CD4-positive, alpha-beta T cell treated with Interleukin-4 for 1 hour (primary cell): ENCODE results near the gene BRIP1.
"Not testable (repeated sequence)": the region's sequence is repeated elsewhere in the genome, so short reads cannot be mapped to it uniquely, and the experiment has no call there.

Source experiments
- DNase-seq, 2 donors: peaks; one replicate each; pipeline ENCODE4 v3.0.0-alpha.2; 2020 to 2022

The BRIP1 gene

GRCh38 chr17:61862105-61862574 lies 1.2 kb downstream of the BRIP1 start:
- no peak for DNase-seq

- not testable (repeated sequence) for DNase-seq
Observed at GRCh38 chr17:61860397-61860796, 2.9 kb downstream of the BRIP1 start.

GRCh38 chr17:61856035-61856434 lies 7.3 kb downstream of the BRIP1 start:
- DNase-seq: no peak

- DNase-seq: no peak
Observed at GRCh38 chr17:61852857-61853256, 10.5 kb downstream of the BRIP1 start.

- no peak for DNase-seq
Observed at GRCh38 chr17:61849674-61850073, 13.7 kb downstream of the BRIP1 start.

- DNase-seq: no peak
Observed at GRCh38 chr17:61848896-61849295, 14.4 kb downstream of the BRIP1 start.

GRCh38 chr17:61848247-61848646 lies 15.1 kb downstream of the BRIP1 start:
- DNase-seq: no peak

GRCh38 chr17:61847659-61848058 lies 15.7 kb downstream of the BRIP1 start:
- no peak for DNase-seq

GRCh38 chr17:61846761-61847375 lies 16.5 kb downstream of the BRIP1 start:
- DNase-seq: no peak

GRCh38 chr17:61846088-61846487 lies 17.2 kb downstream of the BRIP1 start:
- DNase-seq: no peak

GRCh38 chr17:61843435-61843834 lies 19.9 kb downstream of the BRIP1 start:
- no peak for DNase-seq

GRCh38 chr17:61842899-61843298 lies 20.4 kb downstream of the BRIP1 start:
- no peak for DNase-seq

- DNase-seq: no peak
Observed at GRCh38 chr17:61839300-61839786, 24.0 kb downstream of the BRIP1 start.

- peak; percentile 51 to 58 for DNase-seq
Observed at GRCh38 chr17:61837175-61838051, 25.9 kb downstream of the BRIP1 start.

- no peak for DNase-seq
Observed at GRCh38 chr17:61836266-61837174, 26.8 kb downstream of the BRIP1 start.

GRCh38 chr17:61835606-61836005 lies 27.7 kb downstream of the BRIP1 start:
- no peak for DNase-seq

- no peak for DNase-seq
Observed at GRCh38 chr17:61834610-61835009, 28.7 kb downstream of the BRIP1 start.

- no peak for DNase-seq
Observed at GRCh38 chr17:61833536-61834193, 29.7 kb downstream of the BRIP1 start.

- no peak for DNase-seq
Observed at GRCh38 chr17:61832463-61832862, 30.9 kb downstream of the BRIP1 start.

GRCh38 chr17:61831099-61831498 lies 32.2 kb downstream of the BRIP1 start:
- no peak for DNase-seq

GRCh38 chr17:61828694-61829093 lies 34.6 kb downstream of the BRIP1 start:
- no peak for DNase-seq

- DNase-seq: no peak
Observed at GRCh38 chr17:61827649-61828395, 35.5 kb downstream of the BRIP1 start.
